A549 (cell line): Measurements from ENCODE around the gene SHANK1. TPM values are rescaled to one million over a fixed set of nuclear protein-coding genes. Genes with fewer than 3 reads are reported as not detected.

Experiments used
- ATAC-seq, 2 experiments: fragments of 200-7000 bp in 1 of 2; fragments of >200 bp in 1 of 2; cut with Nextera tagmentation in 1 of 2; cut with Tn5 transposase in 1 of 2; 3 replicates each; pipeline versions ENCODE4 v1.8.0 to v1.9.1; 2018 to 2020; ENCODE audit warnings: mild to moderate bottlenecking in 1 of 2, moderate library complexity in 1 of 2
- CTCF ChIA-PET: fragments of 300-600 bp; sonication (Branson Sonifier 250); formaldehyde crosslinking; extraction: SDS; loops from one replicate; lab custom pipeline; 2021; ENCODE audit warnings: antibody characterized with exemption, inconsistent platforms; lab: Yijun Ruan, JAX
- POLR2A ChIA-PET: fragments of 350-600 bp; formaldehyde crosslinking; extraction: SDS; loops from one replicate; lab custom pipeline; 2021; ENCODE audit warnings: antibody characterized with exemption, inconsistent platforms; lab: Yijun Ruan, JAX
- DNase-seq, 2 experiments: peaks; one replicate each; pipeline versions ENCODE4 v3.0.0 to v3.0.0-alpha.2; 2011 to 2016; ENCODE audit warnings: low read depth in 1 of 2, low spot score in 1 of 2
- FAIRE-seq: peaks from 2 replicates; lab custom pipeline; 2011; peaks lifted over from hg19 to GRCh38; lab: Jason Lieb, UNC
- H3K27ac ChIP-seq, 2 experiments: fragments of >200 bp; sonication (Bioruptor Twin); formaldehyde crosslinking; 3 replicates each; pipeline ENCODE4 v1.5.1; 2016 to 2017
- H3K4me1 ChIP-seq: fragments of >200 bp; sonication (Bioruptor Twin); formaldehyde crosslinking; 3 replicates; pipeline ENCODE4 v1.6.1; 2016
- H3K4me2 ChIP-seq: fragments of >200 bp; sonication (Bioruptor Twin); formaldehyde crosslinking; 3 replicates; pipeline ENCODE4 v1.6.1; 2016
- H3K4me3 ChIP-seq: fragments of >200 bp; sonication (Bioruptor Twin); formaldehyde crosslinking; 3 replicates; pipeline ENCODE4 v1.5.1; 2016
- H3K9me3 ChIP-seq: fragments of >200 bp; sonication (Bioruptor Twin); formaldehyde crosslinking; 3 replicates; pipeline ENCODE4 v1.6.1; 2016
- CBX8 ChIP-seq: fragments of 200-600 bp; sonication (generic); IDR thresholded peaks from 2 replicates; pipeline ENCODE4 v1.6.1; 2016
- CEBPB ChIP-seq, 2 experiments: fragments of >200 bp in 1 of 2; sonication (Bioruptor Twin) in 1 of 2; formaldehyde crosslinking in 1 of 2; IDR thresholded peaks; 2 replicates each; pipeline ENCODE4 v1.6.1; 2012 to 2016
- EHMT2 ChIP-seq: fragments of 200-600 bp; sonication (generic); IDR thresholded peaks from 2 replicates; pipeline ENCODE4 v1.6.1; 2016; ENCODE audit warnings: antibody characterized with exemption, low read depth, mild to moderate bottlenecking, moderate library complexity
- ESRRA ChIP-seq: fragments of 150-350 bp; IDR thresholded peaks from 2 replicates; pipeline ENCODE4 v1.6.1; 2014; ENCODE audit warnings: mild to moderate bottlenecking, low read length, borderline replicate concordance
- FOSB ChIP-seq: fragments of 250-450 bp; sonication (Bioruptor Pico); IDR thresholded peaks from 2 replicates; pipeline ENCODE4 v1.5.0; 2020; ENCODE audit warnings: mild to moderate bottlenecking, moderate library complexity
- HDAC2 ChIP-seq: fragments of 200-600 bp; sonication (generic); IDR thresholded peaks from 2 replicates; pipeline ENCODE4 v1.6.1; 2016
- HOXB13 ChIP-seq: fragments of 250-450 bp; sonication (Bioruptor Pico); IDR thresholded peaks from 2 replicates; pipeline ENCODE4 v1.5.0; 2020; ENCODE audit warnings: low read depth, mild to moderate bottlenecking, moderate library complexity
- HOXB5 ChIP-seq: fragments of 250-450 bp; sonication (Bioruptor Pico); IDR thresholded peaks from 2 replicates; pipeline ENCODE4 v1.5.0; 2020; ENCODE audit warnings: mild to moderate bottlenecking, moderate library complexity
- KDM1A ChIP-seq: fragments of 200-600 bp; sonication (generic); IDR thresholded peaks from 2 replicates; pipeline ENCODE4 v1.6.1; 2016; ENCODE audit warnings: low read depth, mild to moderate bottlenecking
- POLR2A ChIP-seq: IDR thresholded peaks from 2 replicates; pipeline ENCODE4 v1.6.1; 2012; ENCODE audit warnings: mild to moderate bottlenecking, low read length
- RAD21 ChIP-seq, 2 experiments: fragments of >200 bp in 1 of 2; sonication (Bioruptor Twin) in 1 of 2; formaldehyde crosslinking in 1 of 2; IDR thresholded peaks in 1 of 2; conservative IDR thresholded peaks in 1 of 2; 2 replicates in 1 of 2; 3 replicates in 1 of 2; pipeline ENCODE4 v1.6.1; 2012 to 2018; ENCODE audit warnings: inconsistent platforms in 1 of 2
- RCOR1 ChIP-seq: fragments of 150-350 bp; IDR thresholded peaks from 2 replicates; pipeline ENCODE4 v1.6.1; 2014; ENCODE audit warnings: antibody characterized with exemption, low read length, low read depth
- RFX5 ChIP-seq: fragments of 450-650 bp; IDR thresholded peaks from 2 replicates; pipeline ENCODE4 v1.7.1; 2014; ENCODE audit warnings: antibody characterized with exemption, mild to moderate bottlenecking, moderate library complexity
- TFCP2L1 ChIP-seq: fragments of 250-450 bp; sonication (Bioruptor Pico); IDR thresholded peaks from 2 replicates; pipeline ENCODE4 v1.5.0; 2021; ENCODE audit warnings: mild to moderate bottlenecking
- ZFP36 ChIP-seq: fragments of 450-650 bp; IDR thresholded peaks from 2 replicates; pipeline ENCODE4 v1.6.1; 2014; ENCODE audit warnings: borderline replicate concordance; ENCODE audit not compliant: partially characterized antibody
- WGBS: methylation state at CpG from one replicate; pipeline ENCODE4 v1.1.6; 2017; ENCODE audit errors: missing lambda C conversion rate; 5-methylcytosine and 5-hydroxymethylcytosine counted together
- polyA plus RNA-seq, 4 experiments: library from polyadenylated mRNA; depleted of rRNA in 3 of 4; stranded (reverse); fragments of >200 nt; fragmentation: RNase III in 1 of 4; extraction: RNeasy Plus Mini Kit Qiagen cat#74134 plus additional on column Dnase treatment in 1 of 4; gene quantifications; 2 replicates in 3 of 4; 3 replicates in 1 of 4; pipeline ENCODE4 v1.2.3, GENCODE V29; 2011 to 2017
- TF ChIP-seq, protein P1 (sequence below): fragments of 450-650 bp; IDR thresholded peaks from 2 replicates; pipeline ENCODE4 v1.6.1; 2014; ENCODE audit warnings: antibody characterized with exemption
- TF ChIP-seq, protein P2 (sequence below): fragments of 150-350 bp; IDR thresholded peaks from 2 replicates; pipeline ENCODE4 v1.6.1; 2014; ENCODE audit warnings: low read depth, mild to moderate bottlenecking, low read length
- TF ChIP-seq, protein P3 (sequence below): IDR thresholded peaks from 2 replicates; pipeline ENCODE4 v1.6.1; 2012; ENCODE audit warnings: low read depth, borderline replicate concordance
- TF ChIP-seq, protein P4 (sequence below): IDR thresholded peaks from 2 replicates; pipeline ENCODE4 v1.6.1; 2012
- TF ChIP-seq, protein P5 (sequence below): fragments of 200-600 bp; sonication (generic); IDR thresholded peaks from 2 replicates; pipeline ENCODE4 v1.6.1; 2016; ENCODE audit warnings: antibody characterized with exemption, mild to moderate bottlenecking, moderate library complexity

SHANK1 gene
- polyA plus RNA-seq, 2 of the 4 experiments (the other 2 are of a cell fraction): 0.04 to 0.17 TPM

DNA sequence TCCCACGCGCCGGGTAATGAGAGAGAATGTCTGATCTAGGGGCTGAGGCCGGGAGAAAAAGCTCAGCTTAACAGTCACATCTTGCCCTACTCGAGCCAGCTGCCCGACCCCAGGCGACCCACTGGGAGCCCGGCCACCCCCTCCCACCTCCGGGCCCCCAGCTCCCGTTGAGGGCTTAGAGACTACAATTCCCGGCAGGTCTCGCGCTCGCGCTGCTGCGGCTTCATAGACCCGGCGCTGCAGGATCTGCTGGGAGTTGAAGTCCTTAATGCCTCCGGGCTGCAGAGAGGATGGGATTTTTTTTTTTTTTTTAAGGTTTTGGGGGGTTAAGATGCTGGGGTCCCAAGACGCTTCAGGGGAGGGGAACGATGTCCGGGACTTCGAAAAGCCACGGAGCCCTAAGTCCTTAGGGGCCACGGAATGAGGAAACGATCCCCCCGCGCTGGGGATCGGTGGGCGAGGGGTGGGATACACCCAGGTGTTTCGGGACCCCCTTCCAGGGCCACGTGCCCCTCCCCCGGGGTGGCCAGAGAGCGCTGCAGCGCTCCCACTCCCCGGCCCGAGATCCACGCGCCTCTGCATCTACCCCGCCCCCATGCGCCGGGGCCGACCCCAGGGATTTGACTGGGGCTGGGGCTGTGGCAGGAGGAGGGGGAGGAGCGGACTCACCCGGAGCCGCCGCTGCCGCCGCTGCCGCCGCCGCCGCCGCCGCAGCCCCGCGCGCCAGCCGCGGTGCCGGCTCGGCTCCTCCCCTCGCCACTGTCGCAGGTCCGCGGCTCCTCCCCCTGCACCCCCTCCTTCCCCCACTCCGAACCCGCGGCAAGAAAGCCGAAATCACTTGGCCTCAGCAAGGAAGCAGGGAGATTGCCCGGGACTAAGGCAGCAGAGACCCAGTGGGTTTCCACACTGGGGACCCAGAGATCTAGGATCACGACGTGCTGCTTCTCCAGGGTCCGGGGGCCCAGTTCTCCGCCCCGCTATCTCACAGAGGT is 80.2 kb downstream of the SHANK1 start, which contains the start of gene SYT3:
Gene SYT3 (minus strand): TSS at position 761 of the 992 bp plus-strand sequence. CDS start 2,470 bp downstream, outside the sequence.
- FAIRE-seq (no peak), DNase-seq (peak; percentile 55 to 95)
- CTCF ChIA-PET: interaction anchor here (0.6 to 1.3 kb wide), 3 partner anchors 31 to 354 kb away, joined by 3 to 4 read pairs (median 4); no protein-coding TSS in a partner anchor

DNA sequence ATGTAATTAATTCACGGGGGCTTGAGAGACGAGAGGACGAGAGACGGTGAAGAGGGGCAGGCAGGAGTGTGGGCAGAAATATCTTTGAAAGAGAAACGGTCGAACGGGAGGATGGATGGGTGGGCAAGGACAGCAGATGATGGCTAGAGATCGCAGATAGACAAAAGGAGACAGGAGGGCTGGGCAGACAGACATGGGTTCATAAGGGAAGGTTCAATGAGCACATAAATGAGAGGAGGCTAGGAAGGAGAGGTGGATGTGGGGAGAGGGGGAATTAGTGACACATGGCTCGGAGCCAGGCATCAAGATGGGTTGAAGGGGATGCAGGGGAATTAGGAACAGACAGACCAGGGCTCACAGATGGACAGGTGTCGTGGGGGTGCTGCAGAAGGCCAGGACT is 81.0 kb downstream of the SHANK1 start:
- H3K27ac ChIP-seq: no peak overlapping the region
- H3K9me3 ChIP-seq: peaks cover 25% of the 10 kb centered on the region
- DNase-seq (no peak), ATAC-seq (peak; percentile 5 to 24; a peak in 5 of 6 replicates), FAIRE-seq (no peak)
- peaks cover 4% of the 10 kb centered on the region; the same call in 1 of the 3 replicates for H3K4me1 ChIP-seq
- ChIA-PET CTCF (interaction anchor here (0.6 to 1.3 kb wide), 3 partner anchors 31 to 354 kb away, joined by 3 to 4 read pairs (median 4); no protein-coding TSS in a partner anchor), POLR2A (interaction anchor here (0.7 kb wide), 1 partner anchor 20 kb away, joined by 4 read pairs; no protein-coding TSS in a partner anchor)
- peak overlapping the region; percentile 99 for H3K4me2 ChIP-seq
- WGBS: 12% methylated on average over 10 of the region's 10 CpGs
- H3K4me3 ChIP-seq: peak overlapping the region; percentile 74; the same call in 1 of the 3 replicates
- TF ChIP-seq RCOR1 (no peak), CBX8 (no peak), KDM1A (no peak), POLR2A (no peak), RAD21 (conservative IDR thresholded peaks at IDR 0.05 in 1 of 2, IDR thresholded peaks at IDR 0.05 in 1 of 2) (no peak), FOSB (CRISPR knock-in tag) (no peak), RFX5 (no peak), HOXB5 (no peak), EHMT2 (no peak), HDAC2 (no peak), CEBPB (IDR thresholded peaks at IDR 0.05) (no peak), TFCP2L1 (CRISPR knock-in tag) (no peak), ESRRA (no peak)
- TF ChIP-seq, protein P1, sequence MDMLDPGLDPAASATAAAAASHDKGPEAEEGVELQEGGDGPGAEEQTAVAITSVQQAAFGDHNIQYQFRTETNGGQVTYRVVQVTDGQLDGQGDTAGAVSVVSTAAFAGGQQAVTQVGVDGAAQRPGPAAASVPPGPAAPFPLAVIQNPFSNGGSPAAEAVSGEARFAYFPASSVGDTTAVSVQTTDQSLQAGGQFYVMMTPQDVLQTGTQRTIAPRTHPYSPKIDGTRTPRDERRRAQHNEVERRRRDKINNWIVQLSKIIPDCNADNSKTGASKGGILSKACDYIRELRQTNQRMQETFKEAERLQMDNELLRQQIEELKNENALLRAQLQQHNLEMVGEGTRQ: no peak
- TF ChIP-seq, protein P2, sequence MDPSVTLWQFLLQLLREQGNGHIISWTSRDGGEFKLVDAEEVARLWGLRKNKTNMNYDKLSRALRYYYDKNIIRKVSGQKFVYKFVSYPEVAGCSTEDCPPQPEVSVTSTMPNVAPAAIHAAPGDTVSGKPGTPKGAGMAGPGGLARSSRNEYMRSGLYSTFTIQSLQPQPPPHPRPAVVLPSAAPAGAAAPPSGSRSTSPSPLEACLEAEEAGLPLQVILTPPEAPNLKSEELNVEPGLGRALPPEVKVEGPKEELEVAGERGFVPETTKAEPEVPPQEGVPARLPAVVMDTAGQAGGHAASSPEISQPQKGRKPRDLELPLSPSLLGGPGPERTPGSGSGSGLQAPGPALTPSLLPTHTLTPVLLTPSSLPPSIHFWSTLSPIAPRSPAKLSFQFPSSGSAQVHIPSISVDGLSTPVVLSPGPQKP: no peak
- TF ChIP-seq, protein P3, sequence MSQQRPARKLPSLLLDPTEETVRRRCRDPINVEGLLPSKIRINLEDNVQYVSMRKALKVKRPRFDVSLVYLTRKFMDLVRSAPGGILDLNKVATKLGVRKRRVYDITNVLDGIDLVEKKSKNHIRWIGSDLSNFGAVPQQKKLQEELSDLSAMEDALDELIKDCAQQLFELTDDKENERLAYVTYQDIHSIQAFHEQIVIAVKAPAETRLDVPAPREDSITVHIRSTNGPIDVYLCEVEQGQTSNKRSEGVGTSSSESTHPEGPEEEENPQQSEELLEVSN: no peak
- TF ChIP-seq, protein P4, sequence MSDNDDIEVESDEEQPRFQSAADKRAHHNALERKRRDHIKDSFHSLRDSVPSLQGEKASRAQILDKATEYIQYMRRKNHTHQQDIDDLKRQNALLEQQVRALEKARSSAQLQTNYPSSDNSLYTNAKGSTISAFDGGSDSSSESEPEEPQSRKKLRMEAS: no peak

More for the DNA sequence above, 80.2 kb downstream of the SHANK1 start, which contains the start of gene SYT3:
- ATAC-seq: peak; percentile 87 to 92
- Histone ChIP-seq H3K4me3 (peak within 1 kb of the TSS; percentile 74), H3K4me1 (peaks cover 4% of the 10 kb centered on the region; the same call in 1 of the 3 replicates), H3K9me3 (peaks cover 17% of the 10 kb centered on the region), H3K27ac (peak within 1 kb of the TSS; percentile 70 to 90), H3K4me2 (peak within 1 kb of the TSS; percentile 99)
- WGBS: 20% methylated on average over 37 of the region's 76 CpGs
- TF ChIP-seq, protein P5, sequence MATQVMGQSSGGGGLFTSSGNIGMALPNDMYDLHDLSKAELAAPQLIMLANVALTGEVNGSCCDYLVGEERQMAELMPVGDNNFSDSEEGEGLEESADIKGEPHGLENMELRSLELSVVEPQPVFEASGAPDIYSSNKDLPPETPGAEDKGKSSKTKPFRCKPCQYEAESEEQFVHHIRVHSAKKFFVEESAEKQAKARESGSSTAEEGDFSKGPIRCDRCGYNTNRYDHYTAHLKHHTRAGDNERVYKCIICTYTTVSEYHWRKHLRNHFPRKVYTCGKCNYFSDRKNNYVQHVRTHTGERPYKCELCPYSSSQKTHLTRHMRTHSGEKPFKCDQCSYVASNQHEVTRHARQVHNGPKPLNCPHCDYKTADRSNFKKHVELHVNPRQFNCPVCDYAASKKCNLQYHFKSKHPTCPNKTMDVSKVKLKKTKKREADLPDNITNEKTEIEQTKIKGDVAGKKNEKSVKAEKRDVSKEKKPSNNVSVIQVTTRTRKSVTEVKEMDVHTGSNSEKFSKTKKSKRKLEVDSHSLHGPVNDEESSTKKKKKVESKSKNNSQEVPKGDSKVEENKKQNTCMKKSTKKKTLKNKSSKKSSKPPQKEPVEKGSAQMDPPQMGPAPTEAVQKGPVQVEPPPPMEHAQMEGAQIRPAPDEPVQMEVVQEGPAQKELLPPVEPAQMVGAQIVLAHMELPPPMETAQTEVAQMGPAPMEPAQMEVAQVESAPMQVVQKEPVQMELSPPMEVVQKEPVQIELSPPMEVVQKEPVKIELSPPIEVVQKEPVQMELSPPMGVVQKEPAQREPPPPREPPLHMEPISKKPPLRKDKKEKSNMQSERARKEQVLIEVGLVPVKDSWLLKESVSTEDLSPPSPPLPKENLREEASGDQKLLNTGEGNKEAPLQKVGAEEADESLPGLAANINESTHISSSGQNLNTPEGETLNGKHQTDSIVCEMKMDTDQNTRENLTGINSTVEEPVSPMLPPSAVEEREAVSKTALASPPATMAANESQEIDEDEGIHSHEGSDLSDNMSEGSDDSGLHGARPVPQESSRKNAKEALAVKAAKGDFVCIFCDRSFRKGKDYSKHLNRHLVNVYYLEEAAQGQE: no peak
- TF ChIP-seq, protein P2: no peak
- TF ChIP-seq HOXB13 (no peak), ZFP36 (no peak), EHMT2 (no peak)
- TF ChIP-seq, protein P4: peak; percentile 43; the same call in 1 of the 2 replicates
- POLR2A ChIA-PET: interaction anchor here (0.7 kb wide), 1 partner anchor 19 kb away, joined by 4 read pairs; no protein-coding TSS in a partner anchor
